ENCODE measurements around the gene GOLGA8R.
"Not testable (repeated sequence)": the region's sequence is repeated elsewhere in the genome, so short reads cannot be mapped to it uniquely, and the experiment has no call there.

- not testable (repeated sequence) for TF ChIP-seq CTCF (IDR thresholded peaks at IDR 0.05); ZFX (IDR thresholded peaks at IDR 0.05; ENCODE audit: borderline replicate concordance)
Observed at GRCh38 chr15:30386318-30386887, 27.7 kb downstream of the GOLGA8R start.
